Measurements from ENCODE around the gene EML6.
"Not testable (repeated sequence)": the region's sequence is repeated elsewhere in the genome, so short reads cannot be mapped to it uniquely, and the experiment has no call there.

EML6 gene

GRCh38 chr2:54806975-54807374 lies 83.5 kb downstream of the EML6 start:
- DNase-seq, result no peak

- DNase-seq, result no peak
Measured at GRCh38 chr2:54808661-54809060, 85.2 kb downstream of the EML6 start.

GRCh38 chr2:54809819-54810218 lies 86.4 kb downstream of the EML6 start:
- DNase-seq, result no peak

- DNase-seq, result no peak
Measured at GRCh38 chr2:54810246-54810645, 86.8 kb downstream of the EML6 start.

- DNase-seq, result no peak
Measured at GRCh38 chr2:54813584-54813983, 90.1 kb downstream of the EML6 start.

- DNase-seq, result no peak
Measured at GRCh38 chr2:54814389-54815147, 91.1 kb downstream of the EML6 start.

GRCh38 chr2:54815148-54815539 lies 91.7 kb downstream of the EML6 start:
- DNase-seq, result no peak

GRCh38 chr2:54818226-54818625 lies 94.8 kb downstream of the EML6 start:
- no peak for DNase-seq

GRCh38 chr2:54820558-54820957 lies 97.1 kb downstream of the EML6 start:
- no peak for DNase-seq

GRCh38 chr2:54824567-54824966 lies 101.1 kb downstream of the EML6 start:
- no peak for DNase-seq

- no peak for DNase-seq
Measured at GRCh38 chr2:54830546-54830945, 107.1 kb downstream of the EML6 start.

- DNase-seq, result no peak
Measured at GRCh38 chr2:54831480-54831879, 108.0 kb downstream of the EML6 start.

- no peak for DNase-seq
Measured at GRCh38 chr2:54834721-54835120, 111.3 kb downstream of the EML6 start.

- DNase-seq, result no peak
Measured at GRCh38 chr2:54836477-54836876, 113.0 kb downstream of the EML6 start.

GRCh38 chr2:54838585-54839035 lies 115.1 kb downstream of the EML6 start:
- peak; percentile 12 for DNase-seq

- no peak for DNase-seq
Measured at GRCh38 chr2:54839461-54840255, 116.2 kb downstream of the EML6 start.

GRCh38 chr2:54840559-54841468 lies 117.4 kb downstream of the EML6 start:
- no peak for DNase-seq

- not testable (repeated sequence) for DNase-seq
Measured at GRCh38 chr2:54841500-54841899, 118.0 kb downstream of the EML6 start.

GRCh38 chr2:54845094-54845493 lies 121.6 kb downstream of the EML6 start:
- no peak for DNase-seq

- no peak for DNase-seq
Measured at GRCh38 chr2:54845514-54845913, 122.1 kb downstream of the EML6 start.

- no peak for DNase-seq
Measured at GRCh38 chr2:54850171-54851122, 127.0 kb downstream of the EML6 start.
